GM12865 (cell line): ENCODE results near the gene PELI2.

Experiments
- DNase-seq: peaks from one replicate; pipeline ENCODE4 v3.0.0; 2010; ENCODE audit warnings: low read depth
- H3K4me3 ChIP-seq: 2 replicates; pipeline ENCODE4 v1.5.1; 2011; ENCODE audit warnings: mild to moderate bottlenecking, low read depth, low read length, control low read depth
- TF ChIP-seq, protein P1 (sequence below): IDR thresholded peaks from 2 replicates; pipeline ENCODE4 v1.5.1; 2011; ENCODE audit warnings: low read length, control low read depth, low read depth, inconsistent platforms; ENCODE audit not compliant: insufficient read depth; ENCODE audit errors: missing control alignments

Gene PELI2

DNA sequence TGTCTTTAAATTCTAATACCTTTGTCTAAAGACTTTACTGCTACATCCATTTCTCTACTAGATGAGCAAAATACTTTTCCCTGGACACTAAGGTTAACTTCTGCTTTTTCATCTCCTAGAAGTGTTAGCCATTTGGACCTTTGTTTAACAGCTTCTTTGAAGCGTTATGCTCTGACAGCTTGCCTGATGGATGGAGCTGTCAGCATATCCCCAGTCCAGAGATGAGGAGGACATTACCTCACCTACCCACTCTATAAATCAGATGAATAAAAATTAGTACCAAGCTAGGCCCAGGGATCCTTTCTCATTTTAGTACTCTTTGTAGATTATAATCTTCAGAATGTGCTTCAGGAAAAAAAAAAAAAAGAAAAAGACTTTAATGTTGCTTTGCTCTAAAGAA, 222.7 kb downstream of the PELI2 start:
- DNase-seq: no peak
- TF ChIP-seq, protein P1, sequence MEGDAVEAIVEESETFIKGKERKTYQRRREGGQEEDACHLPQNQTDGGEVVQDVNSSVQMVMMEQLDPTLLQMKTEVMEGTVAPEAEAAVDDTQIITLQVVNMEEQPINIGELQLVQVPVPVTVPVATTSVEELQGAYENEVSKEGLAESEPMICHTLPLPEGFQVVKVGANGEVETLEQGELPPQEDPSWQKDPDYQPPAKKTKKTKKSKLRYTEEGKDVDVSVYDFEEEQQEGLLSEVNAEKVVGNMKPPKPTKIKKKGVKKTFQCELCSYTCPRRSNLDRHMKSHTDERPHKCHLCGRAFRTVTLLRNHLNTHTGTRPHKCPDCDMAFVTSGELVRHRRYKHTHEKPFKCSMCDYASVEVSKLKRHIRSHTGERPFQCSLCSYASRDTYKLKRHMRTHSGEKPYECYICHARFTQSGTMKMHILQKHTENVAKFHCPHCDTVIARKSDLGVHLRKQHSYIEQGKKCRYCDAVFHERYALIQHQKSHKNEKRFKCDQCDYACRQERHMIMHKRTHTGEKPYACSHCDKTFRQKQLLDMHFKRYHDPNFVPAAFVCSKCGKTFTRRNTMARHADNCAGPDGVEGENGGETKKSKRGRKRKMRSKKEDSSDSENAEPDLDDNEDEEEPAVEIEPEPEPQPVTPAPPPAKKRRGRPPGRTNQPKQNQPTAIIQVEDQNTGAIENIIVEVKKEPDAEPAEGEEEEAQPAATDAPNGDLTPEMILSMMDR: no peak
- H3K4me3 ChIP-seq: no peak overlapping the region

DNA sequence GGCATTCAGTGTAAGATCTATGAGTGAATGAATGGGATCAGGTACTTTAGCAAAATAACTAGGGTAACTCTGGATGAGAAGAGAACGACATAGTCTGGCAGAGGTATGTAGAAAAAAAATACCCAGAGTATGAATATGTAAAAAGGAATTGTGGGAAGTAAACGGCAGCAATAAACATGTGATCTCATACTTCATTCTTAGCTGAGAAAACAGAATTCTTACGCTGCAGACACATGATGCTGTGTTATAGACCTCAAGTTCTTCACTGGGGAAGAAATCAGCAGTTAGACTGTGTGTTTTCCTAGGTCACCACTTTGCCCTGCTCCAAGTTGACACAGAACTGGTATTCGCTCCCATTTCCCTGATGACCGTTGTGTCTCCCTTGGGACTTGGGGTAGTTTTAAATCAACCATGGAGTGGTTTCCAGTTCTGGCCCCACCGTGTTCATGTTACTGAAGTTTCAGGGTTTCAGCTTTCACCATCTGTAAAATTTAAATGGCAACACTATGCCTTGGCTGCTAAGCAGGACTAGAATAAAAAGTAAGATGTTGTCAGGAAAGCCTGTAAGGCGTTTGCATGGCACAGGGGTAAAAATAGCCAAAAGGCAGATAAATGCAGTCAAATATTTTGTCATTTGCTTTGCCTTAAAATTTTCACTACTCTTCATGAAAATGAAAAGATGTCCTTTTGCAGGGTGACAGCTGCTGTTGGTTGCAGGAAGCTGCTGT, 223.7 kb downstream of the PELI2 start:
- no peak overlapping the region for H3K4me3 ChIP-seq
- TF ChIP-seq, protein P1: no peak
- DNase-seq: peak; percentile 27

DNA sequence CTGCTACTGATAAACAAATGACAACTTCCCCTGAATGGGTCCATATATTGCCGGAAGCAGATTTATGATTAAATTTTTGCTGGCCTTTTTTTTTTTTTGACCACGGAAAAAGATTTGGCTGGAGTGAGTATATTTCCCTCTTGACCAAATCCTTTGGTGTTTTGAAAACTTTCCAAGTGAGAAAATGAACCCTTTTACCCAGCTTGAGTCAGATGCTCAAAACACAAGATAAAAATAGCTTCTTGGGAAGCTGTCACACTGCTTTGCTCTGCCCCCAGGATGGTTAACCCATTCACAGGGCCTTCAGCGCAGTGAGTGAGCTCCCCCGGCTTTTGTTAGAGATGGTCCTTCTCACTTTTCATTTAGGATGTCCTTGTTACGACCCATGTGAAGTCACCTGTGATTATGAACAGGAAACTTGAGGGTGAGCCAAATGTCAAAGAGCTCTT, 224.3 kb downstream of the PELI2 start:
- TF ChIP-seq, protein P1: no peak
- DNase-seq: peak; percentile 5
- no peak overlapping the region for H3K4me3 ChIP-seq

DNA sequence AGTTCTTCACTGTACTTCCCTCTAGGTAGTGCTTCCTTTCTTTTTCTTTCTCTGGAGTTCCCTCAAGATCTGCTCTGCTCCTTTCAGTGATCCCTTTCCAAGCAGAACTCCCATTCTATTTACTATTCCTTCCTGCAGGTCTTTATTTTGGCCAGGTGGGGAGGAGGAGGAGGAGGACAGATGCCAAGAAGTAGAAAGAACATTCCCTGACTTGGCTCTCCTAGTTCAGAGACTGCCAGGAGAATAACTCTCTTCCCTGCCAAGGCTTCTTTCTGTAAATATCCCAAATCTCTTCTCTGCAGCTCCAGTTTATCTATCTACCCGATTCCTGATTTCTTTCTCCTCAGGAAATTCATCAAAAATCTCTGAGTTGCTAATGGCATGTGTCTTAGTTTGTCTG, 231.7 kb downstream of the PELI2 start:
- TF ChIP-seq, protein P1: no peak
- no peak overlapping the region for H3K4me3 ChIP-seq
- no peak for DNase-seq
